HG02798 (cell line): ENCODE measurements around the gene PRKAG2.
A peak's percentile ranks its signal among the peaks of the same experiment; 100 is the strongest.
"Not testable (repeated sequence)": the region's sequence is repeated elsewhere in the genome, so short reads cannot be mapped to it uniquely, and the experiment has no call there.

Experiments used
- ATAC-seq: cut with Tn5 transposase; IDR thresholded peaks from one replicate; pipeline ENCODE4 v1.9.1; 2021; ENCODE audit warnings: mild to moderate bottlenecking; ENCODE audit not compliant: unreplicated experiment, poor library complexity

The PRKAG2 gene

GRCh38 chr7:151552352-151553028, 324.4 kb downstream of the PRKAG2 start:
- ATAC-seq: no peak

GRCh38 chr7:151551820-151552219, 325.1 kb downstream of the PRKAG2 start:
- no peak for ATAC-seq

DNA sequence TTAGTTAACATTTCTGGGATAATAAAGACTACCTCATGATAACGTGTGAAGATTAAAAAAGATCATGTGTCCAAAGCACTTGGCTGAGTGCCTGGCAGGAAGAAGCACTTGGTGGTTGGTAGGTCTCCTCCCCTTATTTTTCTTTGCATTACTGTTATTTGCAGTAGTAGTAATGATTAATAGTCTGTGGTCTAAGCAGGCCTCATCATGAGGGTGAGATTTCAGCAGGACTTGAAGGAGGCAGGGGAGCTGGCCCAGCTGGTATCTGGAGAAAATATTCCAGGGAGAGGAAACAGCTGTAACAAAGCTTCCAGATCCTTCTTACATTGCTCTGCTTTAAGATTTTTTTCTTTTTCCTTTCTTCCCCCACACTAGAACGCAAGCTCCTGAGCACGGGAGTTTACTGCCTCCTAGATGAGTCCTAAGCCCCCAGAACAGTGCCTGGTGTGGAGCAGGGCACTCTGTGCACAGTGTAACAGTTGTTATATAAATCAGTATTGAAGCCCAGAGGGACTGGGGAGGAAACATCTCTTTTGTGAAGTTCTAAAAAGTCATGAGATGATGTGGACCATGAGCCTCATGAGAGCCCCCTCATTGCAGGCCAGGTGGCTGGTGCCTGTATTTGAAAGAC, 326.1 kb downstream of the PRKAG2 start:
- no peak for ATAC-seq

DNA sequence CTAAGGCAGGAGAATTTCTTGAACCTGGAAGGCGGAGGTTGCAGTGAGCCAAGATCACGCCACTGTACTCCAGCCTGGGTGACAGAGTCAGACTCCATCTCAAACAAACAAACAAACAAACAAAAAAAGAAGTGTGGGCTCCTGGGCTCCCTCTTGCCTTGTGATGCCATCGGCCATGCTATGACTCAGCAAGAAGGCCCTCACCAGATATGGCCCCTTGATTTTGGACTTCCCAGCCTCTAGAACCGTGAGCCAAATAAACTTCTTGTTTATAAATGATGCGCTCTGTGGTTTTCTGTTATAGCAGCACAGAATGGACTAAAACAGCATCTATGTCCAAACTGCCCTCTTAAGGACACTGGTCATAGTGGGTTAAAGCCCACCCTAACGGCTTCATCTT, 327.3 kb downstream of the PRKAG2 start:
- no peak for ATAC-seq

DNA sequence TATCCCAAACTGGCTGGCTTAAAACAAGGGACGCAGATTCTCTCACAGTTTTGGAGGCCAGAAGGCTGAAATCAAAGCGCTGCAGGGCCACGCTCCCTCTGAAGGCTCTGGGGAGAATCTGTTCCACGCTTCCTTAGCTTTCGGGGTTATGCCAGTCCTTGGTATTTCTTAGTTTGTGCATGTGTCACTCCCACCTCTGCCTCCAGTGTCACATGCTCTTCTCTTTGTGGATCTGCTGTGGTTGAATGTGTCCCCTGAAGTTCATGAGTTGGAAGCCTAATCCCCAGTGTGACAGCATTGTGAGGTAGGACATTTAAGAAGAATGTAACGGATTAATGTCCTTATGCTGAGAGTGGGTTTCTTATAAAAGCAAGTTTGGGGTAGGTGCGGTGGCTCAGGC, 327.8 kb downstream of the PRKAG2 start:
- ATAC-seq: no peak

- ATAC-seq: no peak
Observed at GRCh38 chr7:151544183-151544582, 332.7 kb downstream of the PRKAG2 start.

- ATAC-seq: no peak
Observed at GRCh38 chr7:151542606-151543130, 334.2 kb downstream of the PRKAG2 start.

- no peak for ATAC-seq
Observed at GRCh38 chr7:151541709-151542499, 335.0 kb downstream of the PRKAG2 start.

DNA sequence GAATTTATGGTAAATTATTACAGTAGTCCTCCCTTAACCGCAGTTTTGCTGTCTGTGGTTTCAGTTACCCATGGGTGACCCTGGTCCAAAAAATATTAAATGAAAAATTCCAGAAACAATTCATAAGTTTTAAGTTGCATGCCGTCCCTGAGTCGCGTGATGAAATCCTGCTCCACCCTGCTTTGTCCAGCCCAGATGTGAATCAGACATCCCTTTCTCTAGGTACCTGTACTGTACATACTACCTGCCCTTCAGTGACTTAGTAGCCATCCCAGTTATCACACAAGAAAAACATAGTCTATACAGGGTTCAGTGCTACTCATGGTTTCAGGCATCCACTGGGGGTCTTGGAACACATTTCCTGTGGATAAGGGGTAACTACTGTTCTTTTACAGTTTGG, 336.8 kb downstream of the PRKAG2 start:
- no peak for ATAC-seq

DNA sequence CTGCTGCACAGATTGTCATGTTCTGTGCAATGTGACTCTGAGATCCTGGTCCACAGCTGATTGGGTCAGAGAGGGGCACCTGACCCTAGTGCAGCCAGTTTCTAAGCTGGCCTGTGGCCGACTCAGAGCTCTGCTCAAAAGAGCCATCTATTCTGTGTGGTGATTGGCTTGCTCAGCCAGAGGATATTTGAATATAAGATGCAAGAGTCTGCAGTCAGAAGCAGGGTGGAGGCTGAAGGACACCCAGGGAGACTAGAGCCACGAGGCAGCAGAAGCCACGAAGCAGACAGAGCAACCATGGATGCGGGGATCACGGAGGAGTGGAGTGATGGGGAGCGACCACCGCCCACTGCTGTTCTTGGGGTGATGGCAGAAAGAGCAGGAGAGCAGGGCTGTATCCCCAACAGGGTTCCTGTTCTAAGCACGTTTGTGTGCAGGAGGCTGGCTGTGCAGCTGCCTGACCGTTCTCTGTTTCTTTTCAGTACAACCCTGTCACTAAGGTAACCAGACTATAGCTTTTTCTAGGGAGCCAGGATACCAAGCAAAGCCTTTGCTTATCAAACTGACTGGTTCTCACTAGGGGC, 337.7 kb downstream of the PRKAG2 start:
- peak; percentile 94 for ATAC-seq

DNA sequence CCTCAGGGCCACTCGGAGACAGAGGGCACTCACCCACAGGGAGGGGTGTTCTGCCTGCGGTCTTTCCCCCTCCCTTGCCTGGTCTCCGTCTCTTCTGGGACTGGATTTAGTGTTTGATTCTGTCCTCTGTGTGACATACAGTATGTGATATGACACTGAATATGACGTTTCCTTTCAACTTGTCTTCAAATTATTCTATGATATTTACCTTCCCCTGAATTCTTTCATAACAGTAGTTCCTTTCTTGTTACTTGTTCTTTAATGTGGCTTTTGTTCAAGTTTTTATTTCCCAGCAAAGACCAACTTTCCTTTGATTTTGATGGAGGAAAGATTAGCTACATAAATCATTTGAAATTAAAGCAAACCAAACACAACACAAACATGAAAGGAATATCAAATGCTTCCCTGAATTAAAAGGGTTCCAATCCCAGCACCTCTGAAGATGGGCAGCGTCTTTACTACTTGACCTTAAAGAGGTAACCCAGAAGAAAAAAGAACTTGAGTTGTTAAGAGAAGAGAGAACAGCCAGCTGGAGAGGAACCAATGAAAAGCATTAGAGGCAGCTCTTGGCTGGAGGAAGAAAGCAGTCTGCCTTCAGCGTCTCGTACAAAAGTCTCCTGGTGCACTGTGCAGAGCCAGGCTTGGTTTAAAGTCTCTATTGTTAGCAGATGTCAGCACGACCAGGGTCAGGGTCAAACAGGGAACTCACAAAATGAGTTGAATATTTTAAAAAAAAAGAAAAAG, 338.9 kb downstream of the PRKAG2 start:
- ATAC-seq: no peak

DNA sequence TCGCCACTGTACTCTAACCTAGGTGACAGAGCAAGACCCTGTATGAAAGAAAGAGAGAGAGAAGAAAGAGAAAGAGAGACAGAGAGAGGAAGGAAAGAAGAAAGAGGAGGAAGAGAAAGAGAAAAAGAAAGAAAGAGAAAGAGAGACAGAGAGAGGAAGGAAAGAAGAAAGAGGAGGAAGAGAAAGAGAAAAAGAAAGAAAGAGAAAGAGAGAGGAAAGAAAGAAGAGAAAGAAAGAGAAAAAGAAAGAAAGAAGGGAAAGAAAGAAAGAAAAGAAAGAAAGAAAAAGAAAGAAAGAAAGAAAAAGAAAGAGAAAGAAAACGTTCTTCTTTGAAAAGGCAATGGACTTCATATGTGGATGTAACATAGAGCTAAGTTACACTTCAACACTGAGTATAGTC, 340.7 kb downstream of the PRKAG2 start:
- ATAC-seq: not testable (repeated sequence)

DNA sequence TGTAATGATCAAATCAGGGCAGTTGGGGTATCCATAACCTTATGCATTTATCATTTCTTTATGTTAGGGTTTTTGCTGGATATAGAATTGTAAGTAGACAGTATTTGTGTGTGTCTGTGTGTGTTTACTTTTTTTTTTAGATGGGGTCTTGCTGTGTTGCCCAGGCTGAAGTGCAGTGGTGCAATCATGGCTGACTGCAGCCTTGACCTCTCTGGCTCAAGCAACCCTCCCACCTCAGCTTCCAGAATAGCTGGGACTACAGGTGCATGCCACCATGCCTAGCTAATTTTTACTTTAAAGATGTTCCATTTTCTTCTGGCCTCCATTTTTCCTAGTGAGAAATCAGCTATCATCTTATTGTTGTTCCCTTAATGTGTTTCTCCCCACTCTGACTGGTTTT, 347.1 kb downstream of the PRKAG2 start:
- no peak for ATAC-seq

GRCh38 chr7:151524845-151525244, 352.1 kb downstream of the PRKAG2 start:
- no peak for ATAC-seq

DNA sequence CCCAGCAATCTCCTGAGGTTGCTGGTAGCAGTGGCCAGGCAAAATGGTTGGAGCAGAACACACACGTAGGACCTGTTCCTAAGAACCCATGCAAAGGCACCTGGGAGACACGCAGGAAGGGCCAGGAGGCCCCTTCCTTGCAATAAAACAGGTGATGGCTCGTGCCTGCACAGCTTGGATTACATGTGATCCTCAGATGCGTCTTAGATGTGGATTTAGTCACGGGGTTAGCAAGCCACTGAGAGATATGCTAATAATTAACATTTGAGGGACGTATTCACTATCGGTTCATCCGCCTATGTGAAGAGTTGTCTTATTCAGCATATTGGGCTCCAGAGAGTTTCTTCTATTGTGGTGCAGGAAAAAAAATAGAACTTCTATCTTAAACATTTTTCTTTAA, 352.6 kb downstream of the PRKAG2 start:
- ATAC-seq: no peak

GRCh38 chr7:151520419-151521261, 356.3 kb downstream of the PRKAG2 start:
- no peak for ATAC-seq

- peak; percentile 82 for ATAC-seq
Observed at GRCh38 chr7:151519765-151520418, 357.0 kb downstream of the PRKAG2 start, which contains the start of gene RHEB. RHEB (minus strand) TSS chr7:151519895; CDS start chr7:151519511, 384 bp downstream.

DNA sequence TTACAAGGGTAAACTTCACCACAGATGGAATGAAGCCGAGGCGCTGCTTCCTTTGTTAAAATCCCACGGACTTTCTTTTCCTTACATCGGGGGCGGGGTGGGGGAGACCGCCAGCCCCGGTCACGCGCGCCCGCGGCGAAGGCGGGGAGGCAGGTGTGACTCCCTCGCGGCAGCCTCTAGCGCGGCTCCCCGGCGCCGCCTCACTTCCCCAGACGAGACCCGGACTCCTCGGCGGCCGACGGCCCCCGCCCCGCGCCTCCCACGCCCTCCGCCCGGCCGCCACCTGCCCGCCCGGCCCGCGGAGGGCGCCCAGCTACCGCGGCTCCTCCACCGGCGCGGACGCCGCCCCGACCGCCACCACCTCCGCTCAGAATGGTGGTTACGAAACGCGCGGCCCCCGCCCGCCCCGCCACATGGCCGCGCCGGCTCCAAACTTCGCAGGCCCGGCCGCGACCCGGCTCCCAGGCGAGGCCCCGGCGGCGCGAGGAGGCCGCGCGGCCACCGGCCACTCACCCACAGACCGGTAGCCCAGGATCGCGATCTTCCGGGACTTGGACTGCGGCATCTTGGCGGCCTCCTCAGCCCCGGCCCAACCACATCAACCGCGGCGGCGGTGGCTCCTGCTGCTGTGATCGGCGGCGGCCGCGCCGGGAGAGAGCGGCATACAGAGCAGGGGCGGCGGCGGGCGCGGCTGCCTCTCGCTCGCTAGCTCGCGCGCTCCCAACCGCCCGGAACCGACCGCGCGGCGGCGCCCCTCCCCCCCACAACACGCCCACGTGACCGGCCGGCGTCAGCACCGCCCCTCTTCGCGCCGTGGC, 357.8 kb downstream of the PRKAG2 start:
- ATAC-seq: peak; percentile 59
